ENCODE data around the gene ANLN.
"Not testable (repeated sequence)": the region's sequence is repeated elsewhere in the genome, so short reads cannot be mapped to it uniquely, and the experiment has no call there.

The ANLN gene

DNA sequence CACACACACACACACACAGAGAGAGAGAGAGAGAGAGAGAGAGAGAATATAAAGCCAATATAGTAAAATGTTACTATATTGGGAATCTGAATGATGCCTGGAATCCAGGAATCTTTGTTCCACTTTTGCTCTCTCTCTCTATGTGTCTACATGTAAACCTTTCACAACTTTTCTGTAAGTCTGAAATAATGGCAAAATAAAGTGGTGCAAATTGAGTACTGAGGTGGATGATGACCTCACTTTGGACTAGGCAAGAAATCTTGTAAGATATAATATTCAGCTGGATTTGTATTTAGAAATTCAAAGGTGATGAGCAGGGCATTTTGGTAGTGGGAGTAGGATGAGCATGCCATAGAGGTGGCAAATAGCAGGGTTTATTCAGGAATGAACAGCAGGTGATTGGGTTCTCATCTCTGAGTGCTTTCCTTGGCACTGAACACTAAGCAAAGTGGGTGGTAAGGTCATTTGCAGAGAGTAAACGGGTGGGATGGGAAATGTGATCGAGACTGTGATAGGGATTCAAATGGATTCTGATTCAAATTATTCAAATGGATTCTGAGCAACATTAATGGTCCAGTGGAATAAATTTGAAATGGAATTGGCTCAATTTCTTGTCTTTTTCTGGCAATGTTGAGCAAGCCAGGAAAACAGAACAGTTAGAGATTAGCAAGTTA lies 9.7 kb upstream of the ANLN start:
- FAIRE-seq, result no peak

DNA sequence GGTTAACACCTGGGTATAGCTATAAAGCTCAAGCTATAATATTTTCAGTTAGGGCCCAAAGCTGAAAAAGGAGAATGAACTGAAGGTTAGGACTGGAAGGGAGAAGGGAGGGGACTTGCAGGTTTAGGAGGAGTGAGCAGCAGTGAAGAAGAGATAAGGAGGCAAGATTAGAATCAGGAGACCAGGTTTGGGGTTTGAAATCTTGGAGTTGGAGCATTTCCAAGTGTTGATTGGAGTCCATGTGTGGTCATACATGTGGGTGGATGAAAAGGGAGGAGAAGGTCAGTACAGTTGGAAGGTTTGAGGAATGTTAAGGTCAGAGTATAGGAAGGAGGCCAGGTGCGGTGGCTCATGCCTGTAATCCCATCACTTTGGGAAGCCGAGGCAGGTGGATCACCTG lies 8.6 kb upstream of the ANLN start:
- DNase-seq (ENCODE audit: insufficient read length, low spot score) (no peak), FAIRE-seq (no peak)

More for the DNA sequence above, 9.7 kb upstream of the ANLN start:
- DNase-seq (ENCODE audit: insufficient read length, low spot score), result no peak

DNA sequence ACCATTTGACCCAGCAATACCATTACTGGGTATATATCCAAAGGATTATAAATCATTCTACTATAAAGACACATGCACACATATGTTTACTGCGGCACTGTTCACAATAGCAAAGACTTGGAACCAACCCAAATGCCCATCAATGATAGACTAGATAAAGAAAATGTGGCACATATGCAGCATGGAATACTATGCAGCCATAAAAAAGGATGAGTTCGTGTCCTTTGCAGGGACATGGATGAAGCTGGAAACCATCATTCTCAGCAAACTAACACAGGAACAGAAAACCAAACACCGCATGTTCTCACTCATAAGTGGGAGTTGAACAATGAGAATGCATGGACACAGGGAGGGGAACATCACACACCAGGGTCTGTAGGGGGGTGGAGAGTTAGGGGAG lies 6.4 kb upstream of the ANLN start:
- FAIRE-seq; DNase-seq (ENCODE audit: insufficient read length, low spot score): not testable (repeated sequence)

DNA sequence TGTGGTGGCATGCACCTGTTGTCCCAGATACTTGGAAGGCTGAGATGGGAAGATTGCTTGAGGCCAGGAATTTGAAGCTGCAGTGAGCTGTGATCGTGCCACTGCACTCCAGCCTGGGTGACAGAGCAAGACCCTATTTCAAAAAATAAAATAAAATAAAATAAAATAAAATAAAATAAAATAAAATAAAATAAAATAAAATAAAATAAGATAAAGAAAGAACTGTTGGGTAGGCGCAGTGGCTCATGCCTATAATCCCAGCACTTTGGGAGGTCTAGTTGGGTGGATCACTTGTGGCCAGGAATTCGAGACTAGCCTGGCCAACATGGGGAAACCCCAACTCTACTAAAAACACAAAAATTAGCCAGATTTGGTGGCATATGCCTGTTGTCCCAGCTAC lies 4.0 kb upstream of the ANLN start:
- not testable (repeated sequence) for DNase-seq (ENCODE audit: insufficient read length, low spot score); FAIRE-seq

DNA sequence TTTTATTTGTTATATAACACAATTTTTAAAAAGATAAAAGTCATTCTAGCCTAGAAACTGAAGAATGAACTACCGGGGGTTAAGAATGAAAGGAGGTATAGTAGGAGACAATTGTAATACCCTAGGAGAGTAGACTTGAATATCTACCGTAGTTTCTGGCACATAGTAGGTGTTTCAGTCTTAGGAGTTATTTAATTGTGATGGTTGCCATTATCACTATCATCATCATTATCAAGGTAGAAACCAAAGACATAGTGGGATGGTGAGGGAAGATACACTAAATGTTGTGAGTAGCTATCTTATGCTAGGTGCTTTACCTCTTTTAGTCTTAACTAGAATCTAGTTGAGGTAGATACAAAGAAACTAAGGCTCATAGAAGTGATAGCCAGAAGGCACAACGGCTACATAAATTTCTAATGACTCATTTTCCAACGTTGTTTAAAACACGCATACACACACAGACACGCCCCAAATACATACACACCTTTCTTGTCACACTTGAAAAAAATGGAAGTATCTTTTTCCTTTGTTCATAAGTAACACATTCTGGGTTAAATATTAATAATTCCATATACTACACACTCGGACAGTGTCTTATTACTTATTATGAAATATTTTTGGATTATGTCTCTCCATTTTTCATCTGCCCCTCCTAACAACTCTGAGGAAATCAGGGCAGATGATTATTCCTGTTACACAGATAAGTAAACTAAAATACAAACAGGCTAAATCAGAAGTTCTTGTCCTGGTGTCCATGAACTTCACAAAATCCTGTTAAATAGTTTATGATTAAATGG lies 2.0 kb upstream of the ANLN start:
- FAIRE-seq (no peak), DNase-seq (ENCODE audit: insufficient read length, low spot score) (no peak)

DNA sequence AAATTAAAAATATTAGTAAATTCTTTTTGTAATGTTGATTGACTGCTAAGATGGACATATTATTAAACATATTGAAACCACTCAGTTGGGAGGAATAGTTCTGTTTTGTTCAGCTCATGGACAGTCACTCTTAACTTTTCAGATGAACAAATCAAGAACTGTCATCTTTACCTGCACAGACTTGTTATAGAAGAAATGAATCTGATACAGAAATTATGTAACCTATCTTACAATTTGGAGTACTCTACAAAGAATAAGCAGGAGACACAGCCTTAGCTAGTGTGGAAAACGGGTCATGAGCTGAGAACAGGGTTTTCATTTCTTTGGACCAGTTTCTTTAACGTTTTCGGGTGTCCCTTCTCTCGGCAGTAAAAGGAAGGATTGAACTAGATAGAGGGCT lies 1.2 kb upstream of the ANLN start:
- FAIRE-seq, result no peak
- DNase-seq (ENCODE audit: insufficient read length, low spot score), result no peak

DNA sequence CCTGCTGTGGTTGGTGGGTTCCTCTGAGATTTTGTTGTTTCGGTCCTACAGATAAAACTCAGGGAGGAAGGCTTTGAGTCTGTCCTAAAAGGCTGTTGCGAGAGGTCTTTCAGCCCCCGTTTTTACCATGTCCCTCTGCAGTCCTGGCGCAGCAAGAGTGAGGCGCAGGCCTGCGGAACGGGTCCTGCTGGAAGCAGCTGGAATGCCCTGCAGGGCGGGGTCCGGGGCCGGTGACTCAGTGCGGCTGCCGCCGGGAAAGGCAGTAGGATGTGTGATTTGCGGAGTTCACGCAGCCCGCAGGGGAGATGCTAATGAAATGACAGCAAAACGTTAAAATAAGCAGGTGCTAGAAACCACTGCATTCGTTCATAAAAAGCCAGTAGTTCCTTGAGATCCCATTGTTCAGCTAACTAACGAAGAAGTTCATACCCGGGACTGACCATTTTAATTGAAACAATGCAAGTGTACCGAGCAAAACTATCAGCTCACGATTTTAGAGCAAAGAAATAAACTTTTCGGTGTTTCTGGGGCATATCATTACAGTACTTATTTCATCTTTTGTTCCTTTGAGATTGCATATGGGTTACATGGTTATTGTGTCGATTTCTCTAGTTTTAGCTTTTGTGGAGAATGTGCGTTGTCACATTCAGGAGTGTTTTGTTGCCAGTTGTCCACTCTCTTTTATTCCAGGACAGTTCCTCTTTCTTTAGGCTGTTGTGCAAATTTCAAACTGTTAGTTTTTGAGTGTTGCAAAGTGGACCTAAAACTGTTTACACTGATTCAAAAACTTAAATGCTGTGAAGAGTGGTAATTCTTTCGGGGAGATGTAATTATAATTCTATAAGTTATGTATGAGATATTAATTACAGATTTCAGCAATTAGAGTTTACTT lies 783 bp downstream of the ANLN start:
- FAIRE-seq, result no peak

DNA sequence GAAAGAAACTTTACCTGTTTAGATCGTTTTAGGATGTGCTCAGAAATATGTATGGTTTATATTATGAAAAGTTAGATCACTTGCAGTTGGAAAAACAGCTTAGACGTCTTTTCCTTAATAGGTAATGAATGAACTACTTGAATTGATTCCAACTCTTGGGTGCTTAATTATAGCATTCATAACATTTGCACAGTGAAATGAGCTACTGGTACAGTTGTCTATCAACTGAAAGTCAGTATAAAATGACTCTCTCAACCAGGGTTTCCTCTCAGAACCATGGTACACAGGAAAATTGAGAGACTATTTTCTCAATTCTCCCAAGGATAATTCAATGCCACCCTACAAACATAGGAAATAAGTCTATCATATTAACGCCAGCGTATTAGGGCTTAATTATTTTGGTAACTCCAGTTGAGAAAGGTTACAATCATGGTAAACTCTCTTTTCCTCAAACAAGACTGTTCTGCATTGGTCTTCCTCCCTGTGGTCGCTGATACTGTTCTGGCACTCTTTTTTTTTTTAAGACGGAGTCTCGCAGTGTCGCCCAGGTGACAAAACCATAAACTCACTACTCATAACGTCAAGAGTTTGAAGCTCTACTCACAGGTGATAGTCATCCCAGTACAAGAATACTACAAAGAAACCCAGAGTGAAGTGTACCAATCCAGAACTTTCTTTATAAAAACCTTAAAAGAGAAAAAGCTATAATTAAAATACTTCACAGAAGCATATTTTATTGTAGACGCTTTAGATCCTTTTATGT lies 2.0 kb downstream of the ANLN start:
- FAIRE-seq (peak; percentile 11), DNase-seq (ENCODE audit: insufficient read length, low spot score) (no peak)

More for the DNA sequence above, 783 bp downstream of the ANLN start:
- peak; percentile 12 for DNase-seq (ENCODE audit: insufficient read length, low spot score)

DNA sequence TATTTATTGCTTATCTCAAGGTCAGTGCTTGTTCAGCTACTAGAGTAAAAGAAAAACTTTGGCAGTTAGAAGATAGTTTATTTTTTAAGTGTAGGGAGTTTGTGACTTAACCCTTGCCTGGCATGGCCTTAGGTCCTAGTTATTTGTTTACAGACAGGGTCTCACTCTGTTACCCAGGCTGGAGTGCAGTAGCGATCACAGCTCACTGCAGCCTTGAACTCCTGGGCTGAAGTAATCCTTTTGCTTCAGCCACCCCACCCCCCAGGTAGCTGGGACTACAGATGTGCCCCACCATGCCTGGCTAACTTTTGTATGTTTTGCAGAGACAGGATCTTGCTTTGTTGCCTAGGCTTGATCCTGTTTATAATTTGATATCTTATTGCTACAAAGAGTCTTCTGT lies 4.2 kb downstream of the ANLN start:
- FAIRE-seq, result no peak
- DNase-seq (ENCODE audit: insufficient read length, low spot score), result no peak

DNA sequence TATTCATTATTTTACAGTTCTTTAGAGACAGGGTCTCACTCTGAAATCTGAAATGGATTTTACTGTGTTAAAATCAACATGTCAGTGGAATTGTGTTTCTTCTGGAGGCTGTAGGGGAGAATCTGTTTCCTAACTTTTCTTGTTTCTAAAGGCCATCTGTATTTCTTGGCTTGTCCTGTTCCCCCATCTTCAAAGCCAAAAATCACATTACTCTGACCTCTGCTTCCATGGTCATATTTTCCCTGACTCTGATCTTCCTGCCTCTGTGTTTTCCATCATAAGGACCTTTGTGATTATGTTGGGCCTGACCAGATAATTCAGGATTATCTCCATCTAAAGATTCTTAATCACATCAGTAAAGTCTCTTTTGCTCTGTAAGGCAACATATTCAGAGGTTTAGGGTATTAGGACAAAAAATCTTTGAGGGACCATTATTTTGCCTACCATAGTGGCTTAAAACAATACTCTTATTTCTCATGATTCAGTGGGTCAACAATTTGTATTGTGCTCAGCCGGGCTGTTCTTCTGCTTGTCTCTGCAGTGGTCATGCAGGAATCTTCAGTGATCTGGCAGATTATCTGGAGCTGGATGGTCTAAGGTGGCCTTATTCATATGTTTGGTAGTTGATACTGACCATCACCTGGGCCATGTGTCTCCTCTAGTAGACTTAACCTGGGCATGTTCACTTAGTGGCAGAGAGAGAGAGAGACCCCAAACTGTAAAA lies 5.7 kb downstream of the ANLN start:
- FAIRE-seq, result no peak

DNA sequence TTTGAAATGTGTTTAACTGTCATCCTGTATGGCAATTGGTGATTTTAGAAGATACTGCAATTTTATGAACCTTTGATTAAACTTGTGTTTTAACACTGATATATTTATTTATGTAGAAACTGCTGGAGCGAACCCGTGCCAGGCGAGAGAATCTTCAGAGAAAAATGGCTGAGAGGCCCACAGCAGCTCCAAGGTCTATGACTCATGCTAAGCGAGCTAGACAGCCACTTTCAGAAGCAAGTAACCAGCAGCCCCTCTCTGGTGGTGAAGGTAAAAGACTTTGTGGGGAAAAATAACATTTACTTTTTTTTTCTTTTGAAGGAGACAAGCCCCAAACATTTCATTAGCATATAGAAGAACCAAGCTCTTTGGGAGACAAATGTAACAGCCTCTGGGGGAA lies 6.5 kb downstream of the ANLN start:
- FAIRE-seq, result no peak
- DNase-seq (ENCODE audit: insufficient read length, low spot score), result no peak

More for the DNA sequence above, 5.7 kb downstream of the ANLN start:
- DNase-seq (ENCODE audit: insufficient read length, low spot score), result no peak

DNA sequence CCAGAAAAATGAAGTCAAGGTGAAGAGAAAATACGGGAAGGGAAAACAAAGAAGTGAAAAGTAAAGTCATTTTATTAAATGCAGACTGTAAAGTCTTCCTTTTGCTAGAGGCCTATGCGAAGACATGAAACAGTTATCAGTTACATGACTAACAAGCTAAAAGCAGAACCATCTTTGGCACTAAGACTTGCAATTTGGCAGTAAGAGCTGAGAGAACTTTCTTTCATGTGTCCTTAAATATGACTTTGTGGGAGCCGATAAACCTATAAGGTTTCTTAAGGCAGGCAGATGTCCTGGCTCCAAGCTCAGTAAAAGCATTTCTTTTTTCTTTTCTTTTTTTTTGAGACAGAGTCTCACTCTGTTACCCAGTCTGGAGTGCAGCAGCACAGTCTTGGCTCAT lies 10.4 kb downstream of the ANLN start:
- FAIRE-seq (no peak), DNase-seq (ENCODE audit: insufficient read length, low spot score) (no peak)

DNA sequence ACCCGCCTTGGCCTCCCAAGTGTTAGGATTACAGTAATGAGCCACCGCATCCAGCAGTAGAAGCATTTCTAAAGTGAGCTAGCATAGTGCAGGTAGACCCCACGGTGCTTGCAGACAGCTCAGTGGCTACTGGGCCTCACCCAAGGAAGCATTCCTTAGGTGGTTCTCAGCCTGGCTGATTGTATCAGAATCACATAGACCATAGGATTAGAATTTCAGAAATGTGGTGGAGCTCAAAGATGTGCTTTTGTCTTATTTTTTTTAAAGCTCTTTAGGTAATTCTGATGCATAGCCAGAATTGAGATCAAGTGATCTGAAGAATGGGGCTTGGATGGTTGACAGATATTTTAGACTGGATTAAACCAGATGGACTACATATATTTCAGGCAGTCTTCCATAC lies 10.9 kb downstream of the ANLN start:
- FAIRE-seq (no peak), DNase-seq (ENCODE audit: insufficient read length, low spot score) (no peak)

DNA sequence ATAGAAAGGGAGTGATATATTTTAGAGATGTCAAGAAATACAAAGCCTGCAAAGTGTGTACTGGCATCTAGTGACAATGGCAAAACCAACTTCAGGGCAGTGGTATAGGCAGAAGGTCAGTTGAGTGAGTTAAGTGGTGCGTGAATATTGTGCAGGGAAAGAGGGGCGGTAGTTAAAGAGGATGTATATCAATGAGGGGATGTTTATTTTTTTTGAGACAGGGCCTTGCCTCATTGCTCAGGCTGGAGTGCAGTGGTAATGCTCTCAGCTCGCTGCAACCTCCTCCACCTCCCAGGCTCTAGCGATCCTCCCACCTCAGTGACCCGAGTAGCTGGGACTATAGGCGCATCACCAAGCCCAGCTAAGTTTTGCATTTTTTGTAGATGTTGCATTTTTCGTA lies 13.8 kb downstream of the ANLN start:
- DNase-seq (ENCODE audit: insufficient read length, low spot score), result no peak
- no peak for FAIRE-seq

DNA sequence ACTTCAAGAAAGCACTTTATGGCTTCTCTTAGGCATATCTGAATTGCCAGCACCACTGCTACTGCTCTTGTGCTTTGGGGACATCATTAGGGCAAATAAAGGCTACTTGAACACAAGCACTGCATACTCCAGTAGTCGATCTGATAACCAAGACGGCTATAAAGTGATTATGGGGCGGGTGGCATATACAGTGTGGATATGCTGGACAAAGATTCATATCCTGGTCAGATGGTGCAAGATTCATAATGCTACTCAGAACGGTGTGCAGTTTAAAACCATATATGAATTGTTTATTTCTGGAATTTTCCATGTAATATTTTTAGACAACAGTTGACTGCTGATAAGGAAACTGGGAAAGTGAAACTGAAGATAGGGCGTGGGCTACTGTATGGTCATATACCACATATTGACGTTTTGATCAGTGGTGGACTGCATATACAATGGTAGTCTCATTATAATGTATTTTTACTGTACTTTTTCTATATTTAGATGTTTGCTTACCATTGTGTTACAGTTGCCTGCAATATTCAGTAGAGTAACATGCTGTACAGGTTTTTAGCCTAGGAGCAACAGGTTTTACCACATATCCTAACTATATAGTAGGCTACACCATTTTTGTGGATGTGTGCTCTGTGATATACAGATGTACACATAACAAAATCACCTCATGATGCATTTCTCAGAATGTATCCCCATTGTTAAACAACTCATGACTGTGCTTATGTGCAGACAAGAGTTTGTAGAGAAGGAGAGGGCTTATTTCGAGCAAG lies 15.2 kb downstream of the ANLN start:
- DNase-seq (ENCODE audit: insufficient read length, low spot score), result no peak
- no peak for FAIRE-seq

DNA sequence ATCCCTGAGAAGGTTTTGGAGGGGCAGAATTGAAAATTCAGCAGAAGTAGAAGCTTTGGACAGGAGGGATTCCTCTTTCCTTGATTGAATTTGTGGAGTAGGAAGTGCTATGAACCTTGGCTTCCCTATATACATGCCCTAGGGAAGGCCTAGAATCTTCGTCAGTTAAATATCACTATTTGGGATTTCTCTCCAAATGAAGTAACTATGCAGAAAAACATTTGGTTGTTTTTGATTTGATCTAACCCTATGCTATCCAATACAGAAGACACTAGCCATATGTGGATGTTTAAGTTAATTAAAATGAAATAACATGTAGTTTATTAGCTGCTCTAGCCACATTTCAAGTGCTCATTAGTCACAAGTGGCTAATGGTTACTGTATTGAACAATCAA lies 15.7 kb downstream of the ANLN start:
- no peak for FAIRE-seq
- DNase-seq (ENCODE audit: insufficient read length, low spot score), result no peak

DNA sequence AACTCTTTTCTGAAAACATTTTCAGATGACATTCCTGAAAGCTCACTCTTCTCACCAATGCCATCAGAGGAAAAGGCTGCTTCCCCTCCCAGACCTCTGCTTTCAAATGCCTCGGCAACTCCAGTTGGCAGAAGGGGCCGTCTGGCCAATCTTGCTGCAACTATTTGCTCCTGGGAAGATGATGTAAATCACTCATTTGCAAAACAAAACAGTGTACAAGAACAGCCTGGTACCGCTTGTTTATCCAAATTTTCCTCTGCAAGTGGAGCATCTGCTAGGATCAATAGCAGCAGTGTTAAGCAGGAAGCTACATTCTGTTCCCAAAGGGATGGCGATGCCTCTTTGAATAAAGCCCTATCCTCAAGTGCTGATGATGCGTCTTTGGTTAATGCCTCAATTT lies 16.5 kb downstream of the ANLN start:
- DNase-seq (ENCODE audit: insufficient read length, low spot score) (no peak), FAIRE-seq (peak; percentile 35)

DNA sequence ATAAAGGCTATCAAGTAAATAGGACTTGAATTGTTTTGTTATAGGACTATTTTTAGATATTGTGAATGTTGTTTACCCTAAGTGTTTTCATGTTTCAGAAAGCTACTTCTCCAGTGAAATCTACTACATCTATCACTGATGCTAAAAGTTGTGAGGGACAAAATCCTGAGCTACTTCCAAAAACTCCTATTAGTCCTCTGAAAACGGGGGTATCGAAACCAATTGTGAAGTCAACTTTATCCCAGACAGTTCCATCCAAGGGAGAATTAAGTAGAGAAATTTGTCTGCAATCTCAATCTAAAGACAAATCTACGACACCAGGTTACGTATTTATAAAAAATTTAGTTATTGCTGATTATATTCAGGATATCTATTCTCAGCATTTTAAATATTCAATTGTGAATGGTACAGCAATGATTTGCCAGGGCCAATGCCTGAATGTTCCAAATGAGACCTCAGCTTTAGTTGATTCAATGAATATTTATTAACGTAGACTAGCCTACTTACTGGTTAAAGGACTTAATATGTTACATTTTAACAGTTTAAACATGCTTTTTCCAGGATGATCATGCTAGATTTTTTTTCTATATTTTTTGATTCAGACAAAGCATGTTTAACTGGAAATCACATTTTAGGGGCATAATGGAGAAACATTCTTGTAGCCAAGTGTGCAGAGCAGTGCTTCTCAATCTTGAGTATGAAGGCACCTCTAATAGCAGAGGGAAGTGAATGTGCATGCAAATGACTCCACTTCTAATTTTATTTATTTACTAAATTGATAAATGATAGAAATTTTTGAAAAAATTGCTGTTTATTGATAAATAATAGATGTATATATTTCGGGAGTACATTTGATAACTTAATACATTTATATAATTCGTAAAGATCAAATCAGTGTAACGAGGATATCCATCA lies 18.2 kb downstream of the ANLN start:
- no peak for FAIRE-seq
- DNase-seq (ENCODE audit: insufficient read length, low spot score), result no peak

Measured in GM19239 (cell line).